Endothelial cell of umbilical vein (primary cell): ENCODE data around the gene POLR2L. TPM values are rescaled to one million over a fixed set of nuclear protein-coding genes. Genes with fewer than 3 reads are reported as not detected.

Experiments used
- BruUV-seq: library from RNA; stranded (reverse); fragments of 400-500 nt; replicated peaks from 2 replicates; lab custom pipeline; 2021; lab: Mats Ljungman, UMichigan
- CTCF ChIA-PET: fragments of 300-600, 350-600 bp; sonication (Branson Sonifier 250); formaldehyde crosslinking; loops from one replicate; lab custom pipeline; 2021; ENCODE audit warnings: antibody characterized with exemption, inconsistent platforms; lab: Charles Lee
- POLR2A ChIA-PET: fragments of 300-600, 350-600 bp; sonication (Branson Sonifier 250); formaldehyde crosslinking; loops from one replicate; lab custom pipeline; 2021; ENCODE audit warnings: antibody characterized with exemption, inconsistent platforms; lab: Charles Lee
- DNase-seq: peaks from one replicate; pipeline ENCODE4 v3.0.0-alpha.2; 2011; ENCODE audit warnings: low read depth, low spot score
- FAIRE-seq: peaks from 2 replicates; lab custom pipeline; 2011; peaks lifted over from hg19 to GRCh38; lab: Jason Lieb, UNC
- H2AFZ ChIP-seq: 2 replicates; pipeline ENCODE4 v1.6.0; 2012; ENCODE audit warnings: low read depth, low read length, control low read depth, inconsistent platforms
- H3K27ac ChIP-seq: 2 replicates; pipeline ENCODE4 v1.5.1; 2011; ENCODE audit warnings: low read depth, mild to moderate bottlenecking, control low read depth, low read length, moderate library complexity; ENCODE audit not compliant: insufficient read depth
- H3K27me3 ChIP-seq, 2 experiments: 2 replicates each; pipeline versions ENCODE4 v1.6.0 to v1.6.1; 2011; ENCODE audit warnings: low read length in 2 of 2, mixed read lengths in 1 of 2; ENCODE audit not compliant: control insufficient read depth in 2 of 2, insufficient read depth in 2 of 2
- H3K36me3 ChIP-seq, 2 experiments: 2 replicates in 1 of 2; 3 replicates in 1 of 2; pipeline ENCODE4 v1.5.1; 2011; ENCODE audit warnings: low read length in 2 of 2, mild to moderate bottlenecking in 1 of 2, moderate library complexity in 1 of 2; ENCODE audit not compliant: control insufficient read depth in 2 of 2, insufficient read depth in 2 of 2; ENCODE audit errors: extremely low read depth in 1 of 2
- H3K4me1 ChIP-seq: 3 replicates; pipeline ENCODE4 v1.5.1; 2011; ENCODE audit warnings: mild to moderate bottlenecking, low read length; ENCODE audit not compliant: control insufficient read depth, insufficient read depth; ENCODE audit errors: extremely low read depth
- H3K4me2 ChIP-seq: 2 replicates; pipeline ENCODE4 v1.6.1; 2011; ENCODE audit warnings: low read length, control low read depth, mixed read lengths; ENCODE audit not compliant: insufficient read depth
- H3K4me3 ChIP-seq, 3 experiments: fragments of 200-600 bp in 1 of 3; sonication (generic), shearing (Covaris generic) in 1 of 3; replicated peaks in 1 of 3; 2 replicates each; pipeline ENCODE4 v1.5.1; 2011 to 2016; ENCODE audit warnings: control low read depth in 3 of 3, low read length in 3 of 3, mild to moderate bottlenecking in 2 of 3, inconsistent platforms in 1 of 3, low read depth in 1 of 3, moderate library complexity in 1 of 3; ENCODE audit not compliant: insufficient read depth in 1 of 3
- H3K79me2 ChIP-seq: 2 replicates; pipeline ENCODE4 v1.6.0; 2012; ENCODE audit warnings: low read length, inconsistent platforms; ENCODE audit not compliant: control insufficient read depth, insufficient read depth
- H3K9ac ChIP-seq: replicated peaks from 2 replicates; pipeline ENCODE3; 2011; ENCODE audit warnings: low read length, control low read depth; ENCODE audit not compliant: insufficient read depth; ENCODE audit errors: extremely low read depth
- H3K9me1 ChIP-seq: replicated peaks from 3 replicates; pipeline ENCODE4 v1.6.0; 2011; ENCODE audit warnings: mild to moderate bottlenecking, low read length; ENCODE audit not compliant: control insufficient read depth, insufficient read depth; ENCODE audit errors: extremely low read depth
- H3K9me3 ChIP-seq: replicated peaks from 2 replicates; pipeline ENCODE4 v1.5.1; 2012; ENCODE audit warnings: low read length, inconsistent platforms; ENCODE audit not compliant: control insufficient read depth, insufficient read depth
- H4K20me1 ChIP-seq: replicated peaks from 2 replicates; pipeline ENCODE3; 2011; ENCODE audit warnings: mild to moderate bottlenecking, low read length; ENCODE audit not compliant: control insufficient read depth, insufficient read depth; ENCODE audit errors: extremely low read depth
- FOS ChIP-seq: IDR thresholded peaks from 2 replicates; pipeline ENCODE4 v1.6.1; 2011; ENCODE audit warnings: mild to moderate bottlenecking, low read length, moderate library complexity, borderline replicate concordance; ENCODE audit not compliant: insufficient read depth
- GATA2 ChIP-seq: IDR thresholded peaks from 2 replicates; pipeline ENCODE4 v1.7.0; 2011; ENCODE audit warnings: low read depth, mild to moderate bottlenecking, moderate library complexity, mixed read lengths, low read length; ENCODE audit not compliant: insufficient read length, insufficient read depth
- JUN ChIP-seq: IDR thresholded peaks from 2 replicates; pipeline ENCODE4 v1.6.1; 2011; ENCODE audit warnings: borderline replicate concordance, low read depth; ENCODE audit not compliant: insufficient read length, insufficient read depth
- MYC ChIP-seq: IDR thresholded peaks from one replicate; pipeline ENCODE4 v1.6.1; 2011; ENCODE audit warnings: mild to moderate bottlenecking, low read depth, low read length
- POLR2A ChIP-seq: IDR thresholded peaks from 2 replicates; pipeline ENCODE4 v1.6.1; 2012; ENCODE audit warnings: low read depth, mild to moderate bottlenecking, control low read depth, low read length
- POLR2AphosphoS5 ChIP-seq: IDR thresholded peaks from 2 replicates; pipeline ENCODE4 v1.6.1; 2012; ENCODE audit warnings: low read depth, mild to moderate bottlenecking, control low read depth, low read length, moderate library complexity; ENCODE audit not compliant: insufficient read depth
- dilution Hi-C: fragments of 300-500 bp; cut with MboI; formaldehyde crosslinking; loops from one replicate; pipeline ENCODE4 v1.15.0; 2019; ENCODE audit warnings: low sequenced_read_pairs; ENCODE audit not compliant: extremely low pct_ligation_motif_present
- intact Hi-C: fragments of 100-400 bp; cut with micrococcal nuclease; formaldehyde crosslinking; loops from one replicate; pipeline ENCODE4 v1.10.0; 2022
- polyA plus RNA-seq, 4 experiments: library from polyadenylated mRNA; depleted of rRNA in 3 of 4; stranded (reverse) in 3 of 4; unstranded in 1 of 4; fragments of >200 nt; gene quantifications; 2 replicates each; pipeline versions ENCODE4 v1.2.1 to v1.2.3, GENCODE V29; 2011 to 2012; ENCODE audit warnings: missing spikeins in 1 of 4
- total RNA-seq: library from RNA; stranded (reverse); gene quantifications from 2 replicates; pipeline ENCODE4 v1.2.3, GENCODE V29; 2021
- TF ChIP-seq, protein P1 (sequence below), 2 donors: IDR thresholded peaks; 1 replicate in 1 of 2; 2 replicates in 1 of 2; pipeline ENCODE4 v1.5.1; 2011; ENCODE audit warnings: low read length in 2 of 2, mild to moderate bottlenecking in 2 of 2, moderate library complexity in 2 of 2, control low read depth in 1 of 2, inconsistent platforms in 1 of 2, low read depth in 1 of 2; ENCODE audit not compliant: insufficient read depth in 1 of 2; ENCODE audit errors: extremely low read depth in 1 of 2

POLR2L gene
- total and polyA plus RNA-seq, 2 donors (not counting 3 experiments of a cell fraction or from before 2014, with no cell fraction given), result 146 to 259 TPM

DNA sequence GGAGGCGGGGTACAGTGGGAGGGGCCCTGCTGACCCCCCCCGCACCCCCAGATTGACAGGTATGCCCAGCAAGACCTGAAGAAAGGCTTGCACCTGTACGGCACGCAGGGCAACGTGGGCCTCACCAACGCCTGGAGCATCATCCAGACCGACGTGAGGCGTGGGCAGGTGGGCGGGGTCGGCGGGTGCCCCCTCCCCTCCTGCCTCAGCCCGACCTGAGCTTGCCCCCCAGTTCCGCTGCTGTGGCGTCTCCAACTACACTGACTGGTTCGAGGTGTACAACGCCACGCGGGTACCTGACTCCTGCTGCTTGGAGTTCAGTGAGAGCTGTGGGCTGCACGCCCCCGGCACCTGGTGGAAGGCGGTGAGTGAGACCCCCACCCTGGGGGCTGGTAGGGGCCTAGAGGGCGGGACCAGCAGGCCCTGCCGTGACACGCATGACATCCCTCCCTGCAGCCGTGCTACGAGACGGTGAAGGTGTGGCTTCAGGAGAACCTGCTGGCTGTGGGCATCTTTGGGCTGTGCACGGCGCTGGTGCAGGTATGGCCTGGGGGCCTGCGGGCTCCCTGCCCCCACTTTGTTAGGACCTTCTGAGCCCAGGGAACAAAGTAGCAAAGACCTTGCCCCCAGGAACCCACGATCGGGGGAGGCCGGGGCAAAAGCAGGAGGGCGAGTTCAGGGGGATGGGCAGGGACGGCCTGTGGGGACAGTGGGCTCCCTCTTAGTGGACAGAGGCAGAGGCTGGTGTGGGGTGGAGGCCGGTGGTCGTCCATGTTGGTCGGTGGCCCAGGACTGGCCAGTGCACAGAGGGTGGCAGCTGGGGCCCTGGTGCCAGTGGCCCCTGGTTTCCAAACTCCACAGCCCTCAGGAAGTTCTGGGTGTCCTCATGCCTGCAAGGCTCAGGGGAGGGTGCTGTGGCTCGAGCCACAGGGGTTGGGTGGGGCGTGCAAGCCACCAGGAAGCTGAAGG, 23.4 kb upstream of the POLR2L start:
- no peak overlapping the region for H2AFZ ChIP-seq
- no peak for FAIRE-seq
- H3K9ac ChIP-seq, result no peak overlapping the region
- dilution Hi-C loops, result no loop called here
- peaks cover 0 to 11% of the 10 kb centered on the region in 2 experiments for H3K36me3 ChIP-seq
- H4K20me1 ChIP-seq, result no peaks in the 10 kb centered on the region
- ChIA-PET POLR2A (no interaction called here), CTCF (interaction anchor here (1.0 kb wide), 1 partner anchor 17 kb away, joined by 3 read pairs; no protein-coding TSS in a partner anchor)
- H3K4me3 ChIP-seq, result no peak overlapping the region
- no peak for TF ChIP-seq POLR2A
- no peak for TF ChIP-seq POLR2AphosphoS5
- TF ChIP-seq MYC, result no peak
- TF ChIP-seq FOS, result no peak
- no peak for TF ChIP-seq GATA2
- TF ChIP-seq, protein P1, sequence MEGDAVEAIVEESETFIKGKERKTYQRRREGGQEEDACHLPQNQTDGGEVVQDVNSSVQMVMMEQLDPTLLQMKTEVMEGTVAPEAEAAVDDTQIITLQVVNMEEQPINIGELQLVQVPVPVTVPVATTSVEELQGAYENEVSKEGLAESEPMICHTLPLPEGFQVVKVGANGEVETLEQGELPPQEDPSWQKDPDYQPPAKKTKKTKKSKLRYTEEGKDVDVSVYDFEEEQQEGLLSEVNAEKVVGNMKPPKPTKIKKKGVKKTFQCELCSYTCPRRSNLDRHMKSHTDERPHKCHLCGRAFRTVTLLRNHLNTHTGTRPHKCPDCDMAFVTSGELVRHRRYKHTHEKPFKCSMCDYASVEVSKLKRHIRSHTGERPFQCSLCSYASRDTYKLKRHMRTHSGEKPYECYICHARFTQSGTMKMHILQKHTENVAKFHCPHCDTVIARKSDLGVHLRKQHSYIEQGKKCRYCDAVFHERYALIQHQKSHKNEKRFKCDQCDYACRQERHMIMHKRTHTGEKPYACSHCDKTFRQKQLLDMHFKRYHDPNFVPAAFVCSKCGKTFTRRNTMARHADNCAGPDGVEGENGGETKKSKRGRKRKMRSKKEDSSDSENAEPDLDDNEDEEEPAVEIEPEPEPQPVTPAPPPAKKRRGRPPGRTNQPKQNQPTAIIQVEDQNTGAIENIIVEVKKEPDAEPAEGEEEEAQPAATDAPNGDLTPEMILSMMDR (IDR thresholded peaks at IDR 0.05; ENCODE audit: extremely low read depth in 1 of 2, insufficient read depth in 1 of 2, low read depth in 1 of 2, low read length in 2 of 2), result no peak
- TF ChIP-seq JUN, result no peak
- no peak overlapping the region for H3K4me2 ChIP-seq
- no peaks in the 10 kb centered on the region for H3K9me3 ChIP-seq
- H3K27me3 ChIP-seq, result no peaks in the 10 kb centered on the region
- no peaks in the 10 kb centered on the region for H3K9me1 ChIP-seq
- H3K79me2 ChIP-seq, result no peaks in the 10 kb centered on the region
- H3K27ac ChIP-seq, result no peak overlapping the region
- intact Hi-C loops, result no loop called here
- H3K4me1 ChIP-seq, result no peaks in the 10 kb centered on the region
- no peak for DNase-seq
- no TSS peak for BruUV-seq
